ENCODE results near the gene TNFRSF14.

TNFRSF14 gene

DNA sequence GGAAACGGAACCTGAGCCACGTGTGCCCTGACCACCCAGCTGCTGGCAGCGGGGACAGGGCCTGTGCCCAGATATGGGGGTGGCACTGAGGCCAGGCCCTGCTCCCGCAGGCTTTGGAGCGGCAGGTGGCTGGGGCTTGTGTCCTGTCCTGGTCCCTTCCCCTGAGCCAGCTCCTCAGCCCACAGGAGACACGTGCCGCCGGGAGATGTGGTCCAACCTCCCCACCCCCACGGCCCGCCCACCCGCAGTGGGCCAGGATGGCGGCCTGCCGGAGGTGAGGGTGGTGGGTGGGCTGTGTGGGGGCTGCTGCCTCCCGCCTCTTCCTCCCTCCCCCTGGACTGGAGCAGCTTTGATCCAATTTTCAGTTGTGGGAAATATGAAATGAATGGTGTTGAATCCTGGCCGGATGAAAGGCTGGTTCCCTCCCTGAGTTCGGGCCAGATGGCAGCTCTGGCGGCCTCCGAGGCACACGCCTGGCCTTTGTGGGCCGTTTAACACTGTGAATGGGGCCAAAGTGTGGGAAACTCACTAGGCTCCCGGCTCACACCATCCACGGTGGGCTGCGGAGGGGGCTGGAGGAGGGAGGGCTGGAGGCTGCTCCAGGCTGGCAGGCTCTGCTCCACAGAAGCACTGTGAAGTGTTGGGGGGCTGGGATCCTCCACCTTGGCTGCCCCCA lies 23.5 kb upstream of the TNFRSF14 start:
- Histone ChIP-seq H3K4me3 (ENCODE audit: low read length) (no peak overlapping the region), H3K27me3 (ENCODE audit: insufficient read depth, low read length) (peaks cover 97% of the 10 kb centered on the region), H3K4me1 (ENCODE audit: insufficient read depth, low read length) (peaks cover 3% of the 10 kb centered on the region; the same call in 1 of the 2 replicates), H3K27ac (ENCODE audit: low read length) (no peak overlapping the region), H3K9me3 (ENCODE audit: insufficient read depth, low read depth, low read length) (no peaks in the 10 kb centered on the region), H3K9ac (ENCODE audit: low read depth, low read length) (no peak overlapping the region), H3K36me3 (ENCODE audit: insufficient read depth, low read depth, low read length) (no peaks in the 10 kb centered on the region)

DNA sequence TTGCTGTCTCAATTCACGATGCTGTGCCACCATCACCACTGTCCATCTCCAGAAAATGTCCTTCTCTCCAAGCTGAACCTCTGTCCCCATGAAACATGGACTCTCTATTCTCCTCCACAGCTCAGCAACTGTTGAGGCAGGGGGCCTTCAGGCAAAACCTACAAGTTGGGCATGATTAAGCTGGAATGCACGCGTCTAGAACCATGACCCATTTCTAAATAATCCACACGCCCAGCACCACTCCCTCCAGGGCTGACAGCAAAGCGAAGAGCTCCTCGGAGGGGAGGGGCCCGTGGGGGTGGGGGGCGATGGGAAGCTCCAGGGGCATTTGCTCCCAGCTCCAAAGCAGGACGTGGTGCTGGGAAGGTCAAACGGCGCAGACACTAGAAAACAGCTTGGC lies 22.8 kb upstream of the TNFRSF14 start:
- H3K4me1 ChIP-seq (ENCODE audit: insufficient read depth, low read length) = peaks cover 3% of the 10 kb centered on the region; the same call in 1 of the 2 replicates
- H3K4me3 ChIP-seq (ENCODE audit: low read length) = no peak overlapping the region
- H3K27ac ChIP-seq (ENCODE audit: low read length) = no peak overlapping the region
- H3K27me3 ChIP-seq (ENCODE audit: insufficient read depth, low read length) = peaks cover 97% of the 10 kb centered on the region
- H3K9me3 ChIP-seq (ENCODE audit: insufficient read depth, low read depth, low read length) = no peaks in the 10 kb centered on the region
- no peak overlapping the region for H3K9ac ChIP-seq (ENCODE audit: low read depth, low read length)
- no peaks in the 10 kb centered on the region for H3K36me3 ChIP-seq (ENCODE audit: insufficient read depth, low read depth, low read length)

DNA sequence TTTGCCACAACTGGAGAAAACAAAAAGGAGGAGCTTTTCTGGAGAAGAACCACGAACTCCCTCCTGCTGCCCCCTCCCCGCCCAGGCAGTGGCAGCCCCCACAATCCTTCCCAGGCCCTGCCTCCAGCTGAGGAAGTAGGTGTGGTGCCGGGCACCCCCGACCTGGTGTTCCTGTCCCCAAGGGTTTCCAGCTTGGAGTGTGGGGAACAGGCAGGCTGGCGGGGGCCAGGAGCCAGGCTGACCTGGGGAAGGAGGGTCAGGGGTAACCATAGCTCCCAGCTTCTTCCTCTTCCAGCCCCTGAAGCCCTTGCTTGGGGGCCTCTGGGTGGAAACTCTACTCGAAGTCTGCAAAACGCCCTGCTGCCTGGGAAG lies 21.9 kb upstream of the TNFRSF14 start:
- Histone ChIP-seq H3K4me1 (ENCODE audit: insufficient read depth, low read length) (no peaks in the 10 kb centered on the region), H3K27me3 (ENCODE audit: insufficient read depth, low read length) (peaks cover 94% of the 10 kb centered on the region), H3K9me3 (ENCODE audit: insufficient read depth, low read depth, low read length) (no peaks in the 10 kb centered on the region), H3K9ac (ENCODE audit: low read depth, low read length) (no peak overlapping the region), H3K36me3 (ENCODE audit: insufficient read depth, low read depth, low read length) (no peaks in the 10 kb centered on the region), H3K4me3 (ENCODE audit: low read length) (no peak overlapping the region), H3K27ac (ENCODE audit: low read length) (no peak overlapping the region)

DNA sequence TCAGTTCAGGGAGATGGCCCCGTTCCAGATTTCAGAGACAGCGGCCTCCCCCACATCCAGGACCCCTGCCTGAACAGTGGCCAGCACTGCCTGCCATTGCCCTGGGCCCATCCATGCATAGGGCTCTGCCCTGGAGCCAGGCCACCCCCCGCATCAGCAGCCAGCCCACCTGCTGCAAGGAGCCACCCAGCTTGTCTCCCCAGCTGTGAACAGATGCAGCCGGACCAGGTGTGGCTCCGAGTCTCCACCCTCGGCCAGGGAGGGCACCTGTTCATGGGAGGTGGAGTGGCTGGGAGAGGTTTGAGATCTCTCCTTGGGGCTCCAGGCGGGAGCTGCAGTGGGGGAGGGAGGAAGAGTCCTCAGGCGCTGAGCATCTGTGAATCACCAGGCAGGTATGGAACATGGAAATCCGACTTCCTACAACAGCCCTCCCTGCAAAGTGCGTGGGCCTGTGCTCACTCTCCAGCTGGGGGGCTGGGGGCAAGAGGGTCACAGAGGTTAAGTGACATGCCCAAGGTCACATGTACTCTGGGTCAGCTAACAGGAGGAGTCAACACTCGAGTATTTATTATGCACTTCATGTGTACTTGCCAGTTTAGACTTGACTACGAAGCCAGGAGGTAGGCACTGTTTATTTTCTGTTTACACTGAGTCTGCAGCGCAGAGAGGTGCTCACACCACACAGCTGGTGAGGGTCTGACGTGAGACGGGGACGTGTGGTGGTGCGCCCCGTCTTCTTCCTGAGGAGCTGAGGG lies 21.3 kb upstream of the TNFRSF14 start:
- no peak overlapping the region for H3K9ac ChIP-seq (ENCODE audit: low read depth, low read length)
- H3K9me3 ChIP-seq (ENCODE audit: insufficient read depth, low read depth, low read length) = no peaks in the 10 kb centered on the region
- H3K36me3 ChIP-seq (ENCODE audit: insufficient read depth, low read depth, low read length) = no peaks in the 10 kb centered on the region
- H3K27ac ChIP-seq (ENCODE audit: low read length) = no peak overlapping the region
- no peaks in the 10 kb centered on the region for H3K4me1 ChIP-seq (ENCODE audit: insufficient read depth, low read length)
- peaks cover 96% of the 10 kb centered on the region for H3K27me3 ChIP-seq (ENCODE audit: insufficient read depth, low read length)
- no peak overlapping the region for H3K4me3 ChIP-seq (ENCODE audit: low read length)

DNA sequence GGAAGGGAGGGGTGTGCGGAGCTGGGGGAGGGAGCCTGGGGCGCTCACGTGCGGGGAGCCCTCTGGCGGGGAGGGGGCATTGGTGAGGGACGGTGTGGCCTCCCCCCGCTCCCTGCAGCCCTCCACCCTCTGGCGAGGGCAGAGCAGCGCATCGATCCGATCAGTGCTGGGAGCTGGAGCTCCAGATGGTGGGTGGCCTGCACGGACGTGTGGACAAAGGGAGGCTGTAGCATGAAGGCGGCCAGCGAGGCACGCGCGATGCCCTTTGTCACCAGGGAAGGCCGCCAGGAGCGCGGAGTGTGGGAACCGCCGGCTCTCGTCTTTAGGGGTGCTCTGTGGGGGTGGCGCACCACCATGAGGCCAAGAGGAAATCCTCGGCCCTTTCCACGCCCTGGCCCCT lies 20.7 kb upstream of the TNFRSF14 start:
- Histone ChIP-seq H3K4me1 (ENCODE audit: insufficient read depth, low read length) (no peaks in the 10 kb centered on the region), H3K27me3 (ENCODE audit: insufficient read depth, low read length) (peaks cover 96% of the 10 kb centered on the region), H3K36me3 (ENCODE audit: insufficient read depth, low read depth, low read length) (no peaks in the 10 kb centered on the region), H3K9me3 (ENCODE audit: insufficient read depth, low read depth, low read length) (no peaks in the 10 kb centered on the region), H3K4me3 (ENCODE audit: low read length) (no peak overlapping the region), H3K9ac (ENCODE audit: low read depth, low read length) (no peak overlapping the region), H3K27ac (ENCODE audit: low read length) (no peak overlapping the region)

DNA sequence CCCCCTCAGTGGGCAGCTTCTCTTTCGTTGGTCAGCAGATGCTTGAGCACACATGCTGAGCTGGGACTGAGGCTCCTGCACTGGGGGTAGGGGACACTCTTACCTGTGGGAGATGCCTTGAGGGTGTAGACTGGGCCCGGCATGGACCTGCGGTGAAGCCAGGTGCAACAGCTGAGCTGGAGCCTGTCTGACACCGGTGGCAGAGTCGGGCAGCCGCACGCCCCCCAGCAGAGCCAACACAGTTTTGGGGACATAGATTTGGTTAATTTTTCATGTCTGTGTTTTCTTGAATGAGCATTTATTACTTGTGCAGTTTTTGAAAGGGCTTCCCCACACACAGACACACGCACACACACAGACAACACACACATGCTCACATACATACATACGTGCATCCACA lies 20.2 kb upstream of the TNFRSF14 start:
- H3K27ac ChIP-seq (ENCODE audit: low read length) = no peak overlapping the region
- no peak overlapping the region for H3K4me3 ChIP-seq (ENCODE audit: low read length)
- no peak overlapping the region for H3K9ac ChIP-seq (ENCODE audit: low read depth, low read length)
- H3K9me3 ChIP-seq (ENCODE audit: insufficient read depth, low read depth, low read length) = no peaks in the 10 kb centered on the region
- H3K4me1 ChIP-seq (ENCODE audit: insufficient read depth, low read length) = no peaks in the 10 kb centered on the region
- no peaks in the 10 kb centered on the region for H3K36me3 ChIP-seq (ENCODE audit: insufficient read depth, low read depth, low read length)
- H3K27me3 ChIP-seq (ENCODE audit: insufficient read depth, low read length) = peaks cover 94% of the 10 kb centered on the region

DNA sequence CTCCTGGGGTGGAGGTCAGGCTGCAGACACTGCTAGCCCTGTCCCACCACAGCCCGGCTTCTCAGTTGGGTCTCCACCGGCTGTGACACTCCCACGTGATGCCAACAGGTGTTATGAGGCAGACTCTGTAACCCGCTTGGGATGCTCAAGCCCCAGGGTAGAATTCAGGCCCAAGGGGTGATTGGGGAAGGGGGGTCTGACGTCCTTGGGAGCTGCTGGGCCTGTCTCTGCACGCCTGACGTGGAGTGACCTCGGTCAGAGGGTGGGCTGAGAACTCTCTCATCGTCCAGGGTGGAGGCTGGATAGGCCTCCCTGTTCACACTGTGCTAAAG lies 18.4 kb upstream of the TNFRSF14 start:
- no peak overlapping the region for H3K9ac ChIP-seq (ENCODE audit: low read depth, low read length)
- H3K4me1 ChIP-seq (ENCODE audit: insufficient read depth, low read length) = no peaks in the 10 kb centered on the region
- no peak overlapping the region for H3K4me3 ChIP-seq (ENCODE audit: low read length)
- H3K36me3 ChIP-seq (ENCODE audit: insufficient read depth, low read depth, low read length) = no peaks in the 10 kb centered on the region
- no peak overlapping the region for H3K27ac ChIP-seq (ENCODE audit: low read length)
- no peaks in the 10 kb centered on the region for H3K9me3 ChIP-seq (ENCODE audit: insufficient read depth, low read depth, low read length)
- H3K27me3 ChIP-seq (ENCODE audit: insufficient read depth, low read length) = peaks cover 93% of the 10 kb centered on the region

DNA sequence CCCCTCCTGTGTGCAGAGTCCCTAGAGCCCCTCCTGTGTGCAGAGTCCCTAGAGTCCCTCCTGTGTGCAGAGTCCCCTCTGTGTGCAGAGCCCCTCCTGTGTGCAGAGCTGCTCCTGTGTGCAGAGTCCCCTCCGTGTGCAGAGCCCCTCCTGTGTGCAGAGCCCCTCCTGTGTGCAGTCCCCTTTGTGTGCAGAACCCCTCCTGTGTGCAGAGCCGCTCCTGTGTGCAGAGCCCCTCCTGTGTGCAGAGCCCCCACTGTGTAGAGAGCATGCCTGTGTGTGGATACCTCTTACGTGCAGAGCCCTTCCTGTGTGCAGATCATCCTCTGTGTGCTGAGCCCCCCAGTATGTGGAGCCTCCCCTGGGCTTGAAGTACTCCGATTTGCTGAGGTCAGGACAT lies 17.8 kb upstream of the TNFRSF14 start:
- peaks cover 93% of the 10 kb centered on the region for H3K27me3 ChIP-seq (ENCODE audit: insufficient read depth, low read length)
- no peaks in the 10 kb centered on the region for H3K4me1 ChIP-seq (ENCODE audit: insufficient read depth, low read length)
- no peak overlapping the region for H3K27ac ChIP-seq (ENCODE audit: low read length)
- no peaks in the 10 kb centered on the region for H3K36me3 ChIP-seq (ENCODE audit: insufficient read depth, low read depth, low read length)
- H3K9me3 ChIP-seq (ENCODE audit: insufficient read depth, low read depth, low read length) = no peaks in the 10 kb centered on the region
- H3K4me3 ChIP-seq (ENCODE audit: low read length) = no peak overlapping the region
- H3K9ac ChIP-seq (ENCODE audit: low read depth, low read length) = no peak overlapping the region

DNA sequence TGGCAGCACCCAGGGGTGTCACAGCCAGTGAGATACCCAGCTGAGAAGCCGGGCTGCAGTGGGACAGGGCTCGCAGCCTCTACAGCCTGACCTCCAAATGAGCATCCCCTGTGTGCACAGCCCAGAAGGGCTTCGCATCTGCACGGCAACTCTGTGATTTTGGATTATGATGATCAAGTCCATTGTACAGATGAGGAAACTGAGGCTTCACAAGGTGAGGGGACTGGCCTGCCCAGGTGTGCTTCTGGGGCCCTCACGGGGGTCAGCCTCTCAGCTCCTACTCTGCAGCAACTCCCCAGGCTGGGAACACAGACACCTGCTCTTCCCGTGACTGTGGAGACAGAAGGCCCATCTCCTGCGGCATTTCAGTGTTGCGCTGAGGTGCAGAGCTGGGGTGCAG lies 17.3 kb upstream of the TNFRSF14 start:
- no peaks in the 10 kb centered on the region for H3K9me3 ChIP-seq (ENCODE audit: insufficient read depth, low read depth, low read length)
- H3K9ac ChIP-seq (ENCODE audit: low read depth, low read length) = no peak overlapping the region
- peaks cover 93% of the 10 kb centered on the region for H3K27me3 ChIP-seq (ENCODE audit: insufficient read depth, low read length)
- no peak overlapping the region for H3K27ac ChIP-seq (ENCODE audit: low read length)
- no peaks in the 10 kb centered on the region for H3K36me3 ChIP-seq (ENCODE audit: insufficient read depth, low read depth, low read length)
- no peak overlapping the region for H3K4me3 ChIP-seq (ENCODE audit: low read length)
- no peaks in the 10 kb centered on the region for H3K4me1 ChIP-seq (ENCODE audit: insufficient read depth, low read length)

DNA sequence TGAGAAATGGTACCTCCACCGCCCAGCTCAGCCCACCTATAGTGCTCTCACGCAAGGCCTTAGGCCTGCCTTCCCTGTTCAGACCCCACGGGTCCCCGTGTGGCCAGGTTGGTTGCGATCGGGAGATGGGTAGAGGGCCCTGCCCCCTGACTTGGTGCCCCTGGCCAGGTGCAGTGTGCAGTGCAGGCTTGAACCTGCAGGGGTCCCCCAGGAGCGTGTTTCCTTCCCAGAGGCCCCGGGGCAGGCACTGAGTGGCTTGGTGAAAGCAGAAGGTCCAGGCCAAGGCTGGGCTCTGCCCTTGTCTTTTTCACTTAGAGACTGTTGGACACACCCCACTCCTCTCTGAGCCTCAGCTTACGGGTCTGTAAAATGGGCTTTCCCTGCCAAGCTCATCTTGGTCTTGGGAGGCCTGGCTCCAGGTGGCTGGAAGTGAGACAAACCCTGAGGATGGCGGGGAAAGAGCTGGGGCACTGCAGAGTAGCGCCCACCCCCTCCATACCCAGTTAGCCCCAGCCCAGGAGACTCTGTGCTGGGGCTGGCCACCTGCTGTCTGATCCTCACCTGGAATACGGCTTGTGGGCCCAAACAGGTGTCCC lies 16.8 kb upstream of the TNFRSF14 start:
- Histone ChIP-seq H3K27me3 (ENCODE audit: insufficient read depth, low read length) (peaks cover 91% of the 10 kb centered on the region), H3K9ac (ENCODE audit: low read depth, low read length) (no peak overlapping the region), H3K4me1 (ENCODE audit: insufficient read depth, low read length) (no peaks in the 10 kb centered on the region), H3K9me3 (ENCODE audit: insufficient read depth, low read depth, low read length) (no peaks in the 10 kb centered on the region), H3K4me3 (ENCODE audit: low read length) (no peak overlapping the region), H3K27ac (ENCODE audit: low read length) (no peak overlapping the region), H3K36me3 (ENCODE audit: insufficient read depth, low read depth, low read length) (no peaks in the 10 kb centered on the region)

DNA sequence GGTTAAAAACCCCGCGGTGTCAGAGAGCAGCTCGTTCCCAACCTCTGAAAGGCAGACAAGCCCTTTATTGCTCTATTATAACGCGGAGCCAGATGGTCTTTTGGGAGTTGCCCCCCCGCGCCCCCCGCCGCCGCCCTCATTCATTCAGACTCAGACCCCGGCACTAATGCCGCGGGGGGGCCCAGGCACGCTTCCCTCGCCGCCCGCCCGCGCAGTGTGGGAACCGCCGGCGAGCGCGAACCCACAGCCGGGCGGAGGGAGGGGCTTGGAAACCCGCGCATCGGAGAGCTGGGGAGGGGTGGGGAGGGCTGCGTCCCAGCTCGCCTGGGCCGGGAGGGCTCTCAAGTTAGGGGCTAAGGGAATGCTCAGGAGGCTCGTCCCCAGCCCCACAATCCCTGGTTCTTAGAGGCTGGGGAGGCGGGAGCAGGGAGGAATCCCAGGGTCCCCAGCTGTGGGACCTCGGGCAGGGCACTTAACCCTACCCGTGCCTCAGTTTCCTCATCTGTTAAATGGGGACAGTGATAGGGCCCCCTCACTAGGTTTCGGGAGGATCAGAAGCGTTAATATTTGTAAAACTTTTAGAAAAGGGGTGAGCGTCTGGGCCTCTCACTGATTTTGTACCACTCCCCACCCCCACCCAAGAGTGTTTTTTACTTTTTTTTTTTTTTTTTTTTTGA lies 15.2 kb upstream of the TNFRSF14 start:
- H3K9me3 ChIP-seq (ENCODE audit: insufficient read depth, low read depth, low read length) = no peaks in the 10 kb centered on the region
- no peak overlapping the region; the same call in 1 of the 2 replicates for H3K4me3 ChIP-seq (ENCODE audit: low read length)
- H3K27me3 ChIP-seq (ENCODE audit: insufficient read depth, low read length) = peaks cover 76% of the 10 kb centered on the region
- H3K4me1 ChIP-seq (ENCODE audit: insufficient read depth, low read length) = no peaks in the 10 kb centered on the region
- H3K9ac ChIP-seq (ENCODE audit: low read depth, low read length) = no peak overlapping the region
- H3K36me3 ChIP-seq (ENCODE audit: insufficient read depth, low read depth, low read length) = no peaks in the 10 kb centered on the region
- no peak overlapping the region for H3K27ac ChIP-seq (ENCODE audit: low read length)
